Central memory CD4-positive, alpha-beta T cell (primary cell): ENCODE results near the gene CAPN5.

Experiments used
- DNase-seq: peaks from one replicate; pipeline ENCODE4 v3.0.0; 2022

The CAPN5 gene

DNA sequence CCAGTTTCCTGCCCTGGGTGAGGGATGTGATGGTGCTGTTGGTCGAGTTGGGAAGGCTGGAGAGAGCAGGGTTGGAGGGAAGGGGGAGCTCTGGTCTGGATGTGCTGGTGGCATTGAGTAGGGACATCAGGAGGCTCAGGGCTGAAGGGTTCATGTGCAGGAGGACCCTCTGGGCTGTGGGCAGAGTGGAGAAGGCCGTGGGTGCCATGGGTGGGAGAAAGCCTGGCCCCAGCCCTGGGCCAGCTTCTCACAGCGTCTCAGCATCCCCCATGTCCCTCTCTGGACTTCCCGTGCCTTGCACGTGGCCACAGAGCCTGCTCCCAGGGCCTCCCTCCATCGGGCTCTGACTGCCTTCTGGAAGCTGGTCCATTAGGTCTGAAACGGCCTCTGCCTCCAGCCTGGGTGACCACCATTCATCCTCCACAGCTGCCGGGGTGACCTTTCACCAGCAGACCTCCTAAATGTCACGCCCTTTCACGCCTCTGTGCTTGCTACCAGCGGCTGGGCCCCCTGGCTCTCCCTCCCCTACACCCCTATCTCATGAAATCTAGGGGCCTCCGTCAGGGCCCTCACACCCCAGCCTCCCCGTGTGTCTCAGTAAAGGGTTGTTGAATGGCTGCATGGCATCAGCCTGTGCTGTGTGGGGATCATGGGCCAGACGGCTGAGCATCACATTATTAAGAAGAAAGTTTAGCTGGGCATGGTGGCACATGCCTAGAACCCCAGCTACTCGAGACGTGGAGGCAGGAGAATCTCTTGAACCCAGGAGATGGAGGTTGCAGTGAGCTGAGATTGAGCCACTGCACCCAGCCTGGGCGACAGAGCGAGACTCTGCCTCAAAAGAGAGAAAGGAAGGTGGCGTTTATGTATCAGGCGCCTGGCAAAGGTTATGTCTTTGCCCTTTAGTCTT, 86.8 kb downstream of the CAPN5 start:
- DNase-seq: no peak

DNA sequence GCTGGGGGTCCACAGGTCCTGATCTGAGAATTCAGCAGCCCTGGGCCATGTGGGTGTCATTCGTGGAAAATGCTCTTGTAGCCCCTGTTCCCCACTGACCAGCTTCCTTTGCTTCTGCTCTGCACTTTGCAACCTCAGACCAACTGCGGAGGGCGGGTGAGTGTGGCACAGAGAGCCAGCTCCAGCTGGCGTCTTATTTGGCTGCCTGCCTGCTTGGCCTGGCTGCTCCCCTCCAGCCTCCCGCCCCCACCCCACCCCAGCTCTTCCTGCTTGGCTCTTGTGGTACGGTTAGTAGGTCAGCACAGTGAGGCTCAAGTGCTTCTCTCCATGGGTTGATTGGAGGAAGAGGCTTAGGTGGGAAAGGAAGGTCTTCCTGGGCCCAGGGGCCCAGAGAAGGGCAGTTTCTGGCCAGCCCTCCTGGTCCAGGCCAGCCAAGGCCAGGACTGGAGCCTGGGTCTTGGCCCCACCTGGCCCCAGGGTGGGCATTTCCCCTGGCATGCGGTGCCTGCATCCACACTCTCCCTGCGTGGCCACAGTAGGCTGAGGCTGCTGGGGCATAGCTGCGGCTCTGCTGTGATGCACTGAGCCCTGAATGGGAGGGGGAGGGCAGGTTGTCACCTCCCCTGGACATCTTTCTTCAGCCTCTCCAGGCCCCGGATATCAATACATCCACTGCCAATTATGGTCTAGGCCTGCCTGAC, 87.8 kb downstream of the CAPN5 start:
- no peak for DNase-seq

DNA sequence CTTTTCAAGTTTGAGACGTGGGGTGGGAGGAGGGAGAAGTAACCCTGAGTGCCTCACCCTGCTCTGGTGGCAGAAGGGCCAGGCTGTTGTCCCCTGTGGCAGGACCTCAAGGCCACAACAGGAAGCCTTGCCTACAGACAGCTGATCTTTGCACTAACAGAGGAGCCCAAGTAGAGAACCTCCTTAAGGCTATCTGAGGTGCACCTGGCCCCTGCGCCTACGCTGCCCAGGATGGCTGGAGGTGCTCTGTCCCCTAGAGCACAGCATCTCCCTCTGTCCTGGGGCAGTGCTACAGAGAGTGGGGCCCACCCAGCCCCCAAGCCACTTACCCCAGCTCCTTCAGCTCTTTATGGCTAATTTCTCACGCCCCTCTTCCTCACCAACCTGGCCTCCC, 88.3 kb downstream of the CAPN5 start:
- no peak for DNase-seq

DNA sequence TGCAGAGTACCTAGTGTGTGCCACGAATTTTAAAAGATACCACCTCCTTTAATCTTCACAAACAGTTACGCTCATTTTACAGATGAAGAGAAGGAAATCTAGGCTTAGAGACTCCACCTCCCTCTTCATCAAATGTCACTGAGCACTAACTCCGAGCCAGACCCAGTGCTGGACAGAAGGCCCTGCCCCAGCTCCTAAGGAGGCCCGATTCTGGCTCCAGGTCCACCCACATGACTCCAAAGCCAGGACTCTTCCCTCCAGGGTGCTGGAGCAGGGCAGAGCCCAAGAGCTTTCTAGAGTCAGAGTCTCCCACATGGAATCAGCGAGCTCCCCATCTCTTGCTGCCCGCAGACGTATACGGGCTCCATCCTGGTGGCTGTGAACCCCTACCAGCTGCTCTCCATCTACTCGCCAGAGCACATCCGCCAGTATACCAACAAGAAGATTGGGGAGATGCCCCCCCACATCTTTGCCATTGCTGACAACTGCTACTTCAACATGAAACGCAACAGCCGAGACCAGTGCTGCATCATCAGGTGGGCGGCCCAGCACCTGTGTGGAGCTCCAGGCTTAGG, 88.9 kb downstream of the CAPN5 start:
- no peak for DNase-seq

DNA sequence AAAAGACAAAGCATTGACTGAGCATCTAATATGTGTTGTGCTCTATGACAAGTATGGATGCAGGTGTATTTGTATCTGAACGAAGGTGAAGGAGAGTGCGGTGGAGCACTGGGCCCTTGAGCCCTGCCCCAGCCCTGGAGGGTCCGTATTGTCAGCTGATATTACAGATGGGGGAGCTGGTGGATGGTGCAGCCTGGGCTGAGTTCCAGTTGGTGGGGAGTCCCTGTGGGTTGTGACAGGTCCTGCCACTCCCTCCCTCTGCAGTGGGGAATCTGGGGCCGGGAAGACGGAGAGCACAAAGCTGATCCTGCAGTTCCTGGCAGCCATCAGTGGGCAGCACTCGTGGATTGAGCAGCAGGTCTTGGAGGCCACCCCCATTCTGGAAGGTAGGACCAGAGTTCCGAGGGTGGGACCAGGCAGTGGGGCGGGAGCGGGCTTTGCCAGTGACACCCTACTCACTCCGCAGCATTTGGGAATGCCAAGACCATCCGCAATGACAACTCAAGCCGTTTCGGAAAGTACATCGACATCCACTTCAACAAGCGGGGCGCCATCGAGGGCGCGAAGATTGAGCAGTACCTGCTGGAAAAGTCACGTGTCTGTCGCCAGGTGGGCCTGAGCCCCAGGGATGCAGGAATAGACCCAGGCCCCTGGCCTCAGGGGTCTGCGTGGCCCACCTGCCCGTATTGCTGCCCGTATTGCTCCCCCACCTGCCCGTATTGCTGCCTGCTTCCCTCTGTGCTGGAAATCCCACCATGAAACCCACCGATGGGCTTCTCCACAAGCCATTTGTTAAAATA, 89.8 kb downstream of the CAPN5 start:
- DNase-seq: no peak

DNA sequence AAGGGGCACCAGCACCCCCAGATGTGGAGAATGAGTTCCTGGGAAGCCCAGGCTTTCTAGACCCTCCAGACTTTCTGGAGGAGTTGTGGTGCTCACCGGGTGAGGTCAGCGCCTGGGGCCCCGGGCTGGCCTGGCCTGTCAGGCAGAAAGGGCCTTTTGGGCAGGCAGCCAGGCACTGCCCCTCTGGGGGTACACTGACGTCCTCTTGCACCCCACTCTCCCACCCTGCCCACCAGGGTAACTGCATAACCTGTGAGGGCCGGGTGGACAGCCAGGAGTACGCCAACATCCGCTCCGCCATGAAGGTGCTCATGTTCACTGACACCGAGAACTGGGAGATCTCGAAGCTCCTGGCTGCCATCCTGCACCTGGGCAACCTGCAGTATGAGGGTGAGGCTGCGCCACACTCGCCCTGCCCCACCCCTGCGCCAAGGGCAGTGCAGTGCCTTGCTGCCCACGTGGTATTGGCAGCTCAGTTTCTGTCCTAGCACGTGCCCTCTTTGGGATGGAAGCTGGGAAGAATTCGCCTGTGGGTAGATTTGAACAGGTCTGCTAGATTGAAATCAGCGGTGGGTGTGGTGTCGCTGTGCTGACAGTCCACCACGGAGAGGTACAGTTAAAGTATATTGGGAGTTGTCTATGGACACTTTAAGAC, 91.4 kb downstream of the CAPN5 start:
- DNase-seq: no peak

DNA sequence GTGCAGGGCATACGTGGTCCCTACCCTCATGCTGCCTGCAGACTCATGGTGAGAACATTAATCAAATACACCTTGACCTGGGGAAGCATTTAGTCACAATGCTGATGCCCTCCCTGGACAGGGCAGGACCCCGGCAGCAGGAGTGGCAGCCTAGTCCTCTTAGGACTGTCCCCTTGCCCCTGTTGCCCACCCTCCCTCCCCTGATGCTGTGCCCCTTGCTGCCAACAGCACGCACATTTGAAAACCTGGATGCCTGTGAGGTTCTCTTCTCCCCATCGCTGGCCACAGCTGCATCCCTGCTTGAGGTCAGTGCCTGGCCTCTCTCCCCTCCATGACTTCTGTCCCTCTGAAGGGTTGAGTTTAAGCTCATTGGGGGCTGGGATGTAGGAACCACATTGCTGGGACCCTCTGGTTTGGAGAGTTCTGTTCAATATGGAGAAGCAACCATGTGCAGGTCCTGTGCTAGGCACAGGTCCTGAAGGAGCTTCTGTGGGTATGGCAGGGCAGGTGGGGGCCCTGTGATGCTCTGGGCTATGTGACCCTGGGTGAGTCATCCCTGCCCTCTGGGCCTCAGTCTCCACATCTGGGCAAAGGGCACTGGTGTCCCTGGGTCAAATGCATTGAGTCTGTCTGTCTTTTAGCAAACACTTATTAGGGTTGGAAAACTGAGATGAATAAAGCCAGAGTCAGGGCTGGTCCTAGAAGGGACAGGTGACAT, 92.6 kb downstream of the CAPN5 start:
- no peak for DNase-seq

DNA sequence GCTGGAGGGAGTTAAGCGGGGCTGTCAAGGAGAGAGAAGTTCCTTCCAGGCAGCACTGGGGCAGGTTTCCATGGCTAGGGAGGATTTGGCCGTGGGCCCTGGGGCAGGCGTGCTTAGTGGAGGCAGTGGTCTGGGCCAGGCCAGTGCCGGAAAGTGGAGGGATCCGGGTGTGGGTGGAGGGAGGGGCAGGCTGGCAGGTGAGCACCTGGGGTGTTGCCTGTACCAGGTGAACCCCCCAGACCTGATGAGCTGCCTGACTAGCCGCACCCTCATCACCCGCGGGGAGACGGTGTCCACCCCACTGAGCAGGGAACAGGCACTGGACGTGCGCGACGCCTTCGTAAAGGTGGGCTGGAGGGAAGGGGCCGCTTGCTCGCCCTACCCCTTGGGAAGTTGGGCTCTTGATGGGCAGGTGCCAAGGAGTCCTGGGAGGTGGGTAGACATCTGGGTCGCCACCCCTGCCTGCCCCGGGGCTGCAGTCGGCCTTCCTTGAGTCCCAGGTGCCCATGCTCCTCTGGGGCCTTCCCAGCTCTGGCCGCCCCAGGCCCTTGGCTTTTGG, 93.2 kb downstream of the CAPN5 start:
- DNase-seq: no peak

DNA sequence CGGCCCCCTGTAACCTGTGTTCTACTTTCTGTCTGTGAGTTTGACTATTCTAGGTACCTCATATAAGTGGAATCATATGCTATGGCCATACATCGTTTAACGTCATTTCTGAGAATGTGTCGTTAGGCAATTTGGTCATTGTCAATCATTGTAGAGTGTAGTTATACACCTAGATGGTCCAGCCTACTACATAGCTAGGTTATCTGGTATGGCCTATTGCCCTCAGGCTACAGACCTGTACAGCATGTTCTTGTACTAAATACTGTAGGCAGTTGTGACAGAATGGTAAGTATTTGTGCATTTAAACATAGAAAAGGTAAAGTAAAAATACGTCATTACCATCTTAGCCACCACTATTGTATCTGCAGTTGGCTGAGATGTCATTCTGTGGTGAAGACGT, 96.5 kb downstream of the CAPN5 start:
- no peak for DNase-seq

DNA sequence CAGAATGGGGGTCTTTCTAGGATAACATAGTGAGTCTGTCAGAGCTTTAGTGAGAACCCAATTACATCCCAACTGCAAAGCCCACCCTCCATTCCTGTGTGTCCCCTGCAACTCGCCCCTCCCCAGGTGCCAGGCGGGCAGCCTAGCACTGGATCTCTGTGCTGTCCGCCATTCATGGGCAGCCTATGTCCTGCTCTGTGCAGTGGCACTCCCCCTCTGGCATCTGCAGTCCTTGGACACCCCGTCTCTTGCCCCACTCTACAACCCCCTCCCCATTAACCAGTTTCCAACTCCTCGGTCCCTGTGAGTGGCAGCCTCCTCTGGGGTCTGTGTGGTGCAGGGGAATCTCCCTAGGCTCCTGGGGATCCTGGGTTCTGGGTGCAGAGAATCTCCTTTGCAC, 98.3 kb downstream of the CAPN5 start:
- DNase-seq: no peak

DNA sequence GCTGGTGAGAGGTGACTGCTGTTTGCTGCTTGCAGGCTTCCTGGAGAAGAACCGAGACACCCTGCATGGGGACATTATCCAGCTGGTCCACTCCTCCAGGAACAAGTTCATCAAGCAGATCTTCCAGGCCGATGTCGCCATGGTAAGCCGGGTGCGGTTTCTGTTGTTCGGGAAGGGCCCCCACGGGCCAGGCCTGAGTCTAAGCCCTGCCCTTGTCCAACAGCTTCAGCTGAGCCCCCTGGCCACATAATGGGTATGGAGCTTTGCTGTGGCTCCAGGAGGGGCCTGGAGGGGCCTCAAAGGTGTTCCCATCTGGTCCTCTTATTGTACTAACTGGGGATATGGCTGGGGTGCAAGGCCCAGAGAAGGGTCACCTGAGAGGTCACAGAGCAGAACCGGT, 99.2 kb downstream of the CAPN5 start:
- DNase-seq: no peak

DNA sequence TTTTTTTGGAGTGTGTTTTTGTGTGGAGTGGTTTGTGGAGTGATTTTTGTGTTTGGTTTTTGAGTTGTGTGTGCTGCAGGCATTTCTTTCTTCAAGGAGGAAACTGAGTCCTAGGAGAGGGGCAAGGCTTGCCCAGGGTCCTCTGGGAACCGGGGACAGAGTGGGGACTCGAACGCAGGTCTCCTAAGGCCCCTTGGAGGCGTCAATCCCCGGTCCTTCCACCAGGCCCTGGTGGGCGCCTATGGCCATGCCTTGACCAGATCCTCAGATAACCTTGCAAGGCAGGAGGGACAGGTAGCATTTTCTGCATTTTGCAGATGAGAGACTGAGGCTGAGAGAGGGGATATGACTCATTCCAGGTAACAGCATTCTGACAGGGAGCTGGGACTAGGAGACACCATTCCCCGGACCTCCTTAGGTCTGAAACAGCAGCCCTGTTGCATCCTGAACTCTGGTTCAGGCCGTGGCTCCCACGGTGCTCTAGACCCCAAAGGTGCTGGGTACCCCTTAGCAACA, 100.4 kb downstream of the CAPN5 start:
- DNase-seq: no peak

DNA sequence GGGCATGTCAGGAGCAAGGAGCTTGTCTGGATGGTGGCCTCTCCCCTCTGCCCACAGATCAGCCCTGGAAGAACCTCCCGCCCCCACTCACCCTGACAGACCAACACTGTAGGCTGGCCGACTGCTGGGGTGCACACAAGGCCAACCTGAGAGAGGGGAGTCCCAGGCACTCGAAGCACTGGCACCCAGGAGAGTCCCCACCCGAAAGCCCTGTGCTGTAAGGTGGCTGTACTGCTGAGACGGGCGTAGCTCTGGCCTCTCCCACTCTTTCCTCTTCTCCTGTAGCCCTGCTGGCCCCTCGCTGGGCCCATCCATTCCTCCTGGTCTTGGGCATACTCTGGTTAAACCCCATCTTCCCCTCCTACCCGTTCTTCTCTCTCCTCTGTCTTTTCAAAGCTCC, 101.0 kb downstream of the CAPN5 start:
- DNase-seq: no peak

DNA sequence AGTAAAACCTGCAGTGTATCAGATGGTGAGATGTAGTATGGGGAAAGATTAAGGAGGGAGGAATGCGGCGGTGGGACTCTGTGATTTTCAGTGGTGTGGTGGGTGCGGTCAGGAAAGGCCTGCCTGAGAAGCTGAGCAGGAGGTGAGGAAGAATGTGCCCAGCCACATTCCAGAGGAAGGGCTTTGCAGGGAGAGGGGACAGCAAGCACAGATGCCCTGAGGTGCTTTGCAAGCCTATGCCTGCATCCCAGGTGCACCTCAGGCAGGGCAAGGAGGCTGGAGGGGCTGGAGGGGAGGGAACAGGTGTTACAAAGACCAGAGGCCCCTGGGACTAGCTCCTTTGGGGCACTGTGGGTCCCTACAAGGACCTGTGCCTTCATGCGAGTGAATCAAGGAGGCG, 103.3 kb downstream of the CAPN5 start:
- DNase-seq: no peak

DNA sequence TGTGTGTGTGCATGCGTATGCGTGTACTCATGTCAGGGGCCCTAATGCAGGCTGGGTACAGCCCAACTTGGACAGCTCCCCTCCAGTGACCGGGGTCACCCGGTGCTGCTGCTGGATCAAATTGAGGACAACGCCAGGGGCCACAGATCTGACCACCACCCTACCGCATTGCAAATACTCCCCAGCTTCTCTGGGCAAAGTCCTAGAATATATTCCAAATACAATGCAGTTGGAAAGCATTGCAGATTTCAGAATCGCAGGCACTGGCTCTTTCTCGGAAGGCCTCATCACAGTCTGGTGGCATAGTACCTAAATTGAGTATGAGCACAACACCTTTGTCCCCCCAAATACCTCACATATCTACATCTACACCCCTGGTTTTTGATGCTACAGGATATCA, 104.5 kb downstream of the CAPN5 start:
- DNase-seq: no peak

DNA sequence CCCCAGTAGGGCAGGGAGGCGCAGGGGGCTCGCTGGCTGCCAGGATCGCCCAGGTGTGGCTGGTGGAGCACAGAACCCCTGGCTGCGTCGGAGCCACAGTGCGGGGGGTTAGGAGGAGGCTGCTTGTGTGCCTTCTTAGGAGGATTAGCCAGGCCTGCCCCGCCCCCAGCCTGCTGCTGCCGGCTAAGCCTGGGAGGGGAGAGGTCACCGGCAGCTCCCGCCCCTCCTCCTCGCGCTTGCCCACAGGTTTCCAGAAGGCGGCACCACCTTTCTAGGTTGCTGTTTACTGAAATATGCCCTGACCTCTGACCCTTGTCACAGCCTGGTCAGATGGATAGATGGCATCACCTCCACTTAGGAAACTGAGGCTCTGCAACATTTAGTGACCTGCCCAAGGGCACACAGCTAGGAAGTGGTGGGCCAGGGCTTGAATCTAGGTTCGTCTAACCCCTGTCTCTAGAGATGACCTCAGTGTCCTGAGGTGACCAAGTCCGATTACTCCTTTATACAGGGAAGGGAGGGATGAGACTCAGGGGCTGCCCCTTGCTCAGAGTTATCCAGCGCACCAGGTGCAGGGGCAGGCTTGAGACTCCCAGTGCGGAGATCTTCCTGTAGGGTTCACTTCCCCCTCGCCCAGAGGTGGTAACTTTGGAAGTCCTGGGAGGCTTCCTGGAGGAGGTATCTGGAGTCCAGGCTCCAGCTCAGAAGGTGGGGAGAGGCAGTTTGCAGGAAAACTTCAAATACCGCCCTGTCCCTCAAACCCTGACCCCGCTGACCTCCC, 105.3 kb downstream of the CAPN5 start:
- no peak for DNase-seq

DNA sequence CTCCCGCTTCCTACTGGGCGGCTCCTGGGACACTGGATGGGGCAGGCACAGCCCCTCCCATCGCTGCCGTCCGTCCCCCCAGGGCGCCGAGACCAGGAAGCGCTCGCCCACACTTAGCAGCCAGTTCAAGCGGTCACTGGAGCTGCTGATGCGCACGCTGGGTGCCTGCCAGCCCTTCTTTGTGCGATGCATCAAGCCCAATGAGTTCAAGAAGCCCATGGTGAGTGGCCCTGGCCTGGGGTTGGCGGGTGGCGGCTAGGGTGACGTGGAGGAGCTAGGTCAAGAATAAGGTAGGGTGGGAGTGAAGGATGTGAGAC, 105.9 kb downstream of the CAPN5 start:
- DNase-seq: no peak

DNA sequence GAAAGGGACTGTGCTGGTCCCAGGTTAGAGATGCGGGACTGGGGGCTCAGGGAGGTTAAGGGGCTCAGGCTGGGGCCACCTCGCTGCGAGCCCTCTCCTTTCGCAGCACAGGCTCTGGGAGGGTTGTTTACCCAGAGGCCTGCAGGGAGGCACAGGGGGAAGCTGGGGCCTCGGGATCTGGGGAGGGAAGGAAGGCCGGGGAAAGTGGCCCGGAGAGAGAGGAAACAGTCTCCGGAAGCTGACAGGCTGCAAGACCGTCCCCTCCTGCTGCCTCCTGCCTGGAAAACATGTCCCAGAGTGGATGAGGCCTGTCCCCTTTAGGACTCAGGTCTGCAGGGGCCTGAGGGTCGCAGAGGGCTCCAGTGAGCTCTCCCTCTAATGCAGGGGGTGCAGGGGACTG, 106.7 kb downstream of the CAPN5 start:
- no peak for DNase-seq

DNA sequence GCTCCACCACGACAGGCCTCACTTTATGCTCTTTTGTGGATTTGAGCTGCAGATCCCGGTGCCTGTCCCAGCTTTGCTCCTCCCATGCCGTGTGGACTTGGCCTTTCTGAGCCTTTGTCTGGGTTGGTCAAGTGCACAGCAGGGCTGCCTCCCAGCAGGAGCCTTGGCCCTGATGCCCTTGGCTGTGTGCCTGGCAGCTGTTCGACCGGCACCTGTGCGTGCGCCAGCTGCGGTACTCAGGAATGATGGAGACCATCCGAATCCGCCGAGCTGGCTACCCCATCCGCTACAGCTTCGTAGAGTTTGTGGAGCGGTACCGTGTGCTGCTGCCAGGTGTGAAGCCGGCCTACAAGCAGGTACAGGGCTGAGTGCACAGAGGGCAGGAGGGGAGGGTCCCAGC, 107.8 kb downstream of the CAPN5 start:
- DNase-seq: no peak

DNA sequence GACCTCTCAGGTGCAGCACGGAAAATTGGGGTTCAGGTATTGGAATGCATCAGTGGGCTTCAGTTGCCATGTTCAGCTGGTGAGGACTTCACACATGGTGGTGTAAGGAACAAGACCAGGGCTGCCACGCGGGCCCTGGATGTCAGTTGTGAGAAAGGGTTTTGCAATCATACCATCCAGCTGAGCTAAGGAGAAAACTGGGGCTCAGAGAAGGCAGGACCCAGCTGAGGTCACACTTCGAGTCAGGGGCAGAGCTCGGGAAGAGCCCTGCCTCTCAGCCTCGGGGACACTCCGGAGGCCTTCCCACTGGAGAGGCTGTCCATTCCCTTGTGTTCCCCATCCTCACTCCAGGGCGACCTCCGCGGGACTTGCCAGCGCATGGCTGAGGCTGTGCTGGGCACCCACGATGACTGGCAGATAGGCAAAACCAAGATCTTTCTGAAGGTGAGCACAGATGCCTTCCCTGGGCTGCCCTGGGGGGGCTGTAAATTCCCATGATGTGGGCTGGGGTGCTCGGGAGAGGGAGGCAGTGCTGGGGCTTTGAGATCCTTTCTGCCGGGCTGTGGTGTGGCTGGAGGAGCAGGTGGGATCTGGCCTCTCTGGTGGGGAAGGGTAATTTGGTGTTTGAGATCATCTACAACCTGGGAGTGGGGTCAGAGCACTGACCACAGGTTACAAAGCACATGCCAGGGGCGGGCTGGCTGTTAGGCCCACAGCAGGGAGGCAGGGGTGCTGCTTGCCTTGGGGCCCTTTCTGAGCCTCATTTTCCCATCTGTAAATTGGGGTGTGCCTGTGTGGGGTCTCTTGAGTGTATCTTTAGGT, 108.5 kb downstream of the CAPN5 start:
- DNase-seq: no peak
